Transverse colon (tissue), 3 donors: ENCODE measurements around the gene HJURP.

ENCODE experiments used
- EP300 ChIP-seq: sonication (generic); formaldehyde crosslinking; IDR thresholded peaks from one replicate; pipeline ENCODE4 v1.6.1; 2017; ENCODE audit warnings: antibody characterized with exemption, low read depth
- TF ChIP-seq, protein P1 (sequence below), 5 experiments: fragments of 200-600 bp in 3 of 5; fragments of 450-650 bp in 2 of 5; sonication (generic) in 3 of 5; IDR thresholded peaks; 1 replicate in 2 of 5; 2 replicates in 3 of 5; pipeline ENCODE4 v1.5.1; 2016 to 2017; ENCODE audit warnings: antibody characterized with exemption in 5 of 5, inconsistent platforms in 3 of 5, mild to moderate bottlenecking in 2 of 5, moderate library complexity in 1 of 5

DNA sequence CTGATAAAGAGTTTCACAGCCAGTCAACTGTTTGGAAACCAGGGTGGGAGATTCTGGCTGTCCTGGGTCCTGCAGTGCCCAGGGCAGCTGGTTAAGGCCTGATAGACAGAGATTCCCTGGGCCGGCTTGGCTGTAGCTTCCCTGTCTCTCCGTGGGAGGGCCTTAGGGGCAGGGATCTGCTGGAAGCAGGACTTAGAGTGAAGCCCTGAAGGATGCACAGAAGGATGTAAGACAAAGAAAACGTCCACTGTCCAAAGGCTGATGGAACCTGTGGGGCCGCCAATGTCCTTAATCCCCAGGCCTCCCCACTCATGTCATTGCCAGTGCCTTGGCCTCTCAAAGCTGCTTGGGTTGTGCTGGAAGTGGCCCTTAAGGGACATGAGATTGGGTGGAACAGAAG is 43.2 kb downstream of the HJURP start:
- no peak for TF ChIP-seq EP300
- TF ChIP-seq, protein P1, sequence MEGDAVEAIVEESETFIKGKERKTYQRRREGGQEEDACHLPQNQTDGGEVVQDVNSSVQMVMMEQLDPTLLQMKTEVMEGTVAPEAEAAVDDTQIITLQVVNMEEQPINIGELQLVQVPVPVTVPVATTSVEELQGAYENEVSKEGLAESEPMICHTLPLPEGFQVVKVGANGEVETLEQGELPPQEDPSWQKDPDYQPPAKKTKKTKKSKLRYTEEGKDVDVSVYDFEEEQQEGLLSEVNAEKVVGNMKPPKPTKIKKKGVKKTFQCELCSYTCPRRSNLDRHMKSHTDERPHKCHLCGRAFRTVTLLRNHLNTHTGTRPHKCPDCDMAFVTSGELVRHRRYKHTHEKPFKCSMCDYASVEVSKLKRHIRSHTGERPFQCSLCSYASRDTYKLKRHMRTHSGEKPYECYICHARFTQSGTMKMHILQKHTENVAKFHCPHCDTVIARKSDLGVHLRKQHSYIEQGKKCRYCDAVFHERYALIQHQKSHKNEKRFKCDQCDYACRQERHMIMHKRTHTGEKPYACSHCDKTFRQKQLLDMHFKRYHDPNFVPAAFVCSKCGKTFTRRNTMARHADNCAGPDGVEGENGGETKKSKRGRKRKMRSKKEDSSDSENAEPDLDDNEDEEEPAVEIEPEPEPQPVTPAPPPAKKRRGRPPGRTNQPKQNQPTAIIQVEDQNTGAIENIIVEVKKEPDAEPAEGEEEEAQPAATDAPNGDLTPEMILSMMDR (IDR thresholded peaks at IDR 0.05): no peak
